Measurements from ENCODE around the gene FAM107B. TPM values are rescaled to one million over a fixed set of nuclear protein-coding genes. Genes with fewer than 3 reads are reported as not detected.

Gene FAM107B
- total RNA-seq, 1 experiment from 2014 or later = 158 TPM

DNA sequence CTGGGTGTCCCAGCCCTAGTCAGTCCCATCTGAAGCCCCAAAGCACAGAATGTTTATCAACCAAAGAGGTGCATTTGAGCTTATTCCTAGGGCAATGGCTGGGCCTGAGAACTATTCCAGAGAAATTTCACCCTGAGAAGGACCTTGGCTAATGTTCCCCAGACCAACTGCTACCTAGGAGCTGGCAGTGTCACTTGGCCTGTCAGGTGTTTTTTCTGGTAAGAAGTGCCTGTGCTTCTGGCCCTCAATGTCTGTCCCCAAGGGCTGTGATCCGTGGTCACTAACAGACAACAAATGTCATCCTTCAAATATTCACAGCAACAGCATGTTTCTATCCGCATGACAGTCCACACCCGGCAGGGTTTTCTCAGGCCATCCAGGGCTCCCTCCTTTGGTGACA lies 234.6 kb downstream of the FAM107B start:
- Histone ChIP-seq H3K79me2 (ENCODE audit: low read length) (peaks cover 81% of the 10 kb centered on the region), H4K20me1 (ENCODE audit: insufficient read depth, low read depth, low read length) (no peaks in the 10 kb centered on the region)

GRCh38 chr10:14539176-14539575 lies 235.5 kb downstream of the FAM107B start:
- peaks cover 81% of the 10 kb centered on the region for H3K79me2 ChIP-seq (ENCODE audit: low read length)

More for the DNA sequence above, 234.6 kb downstream of the FAM107B start:
- H3K4me1 ChIP-seq (ENCODE audit: low read length) = peaks cover 21% of the 10 kb centered on the region
- no peaks in the 10 kb centered on the region for H3K9me3 ChIP-seq (ENCODE audit: low read length)
- no peak overlapping the region for H3K4me2 ChIP-seq (ENCODE audit: low read depth, low read length, poor library complexity, severe bottlenecking)
- H3K27me3 ChIP-seq (ENCODE audit: low read length) = no peaks in the 10 kb centered on the region
- H3K27ac ChIP-seq (ENCODE audit: low read length) = no peak overlapping the region
- H3K36me3 ChIP-seq (ENCODE audit: insufficient read depth, low read length) = peaks cover 5% of the 10 kb centered on the region; the same call in 1 of the 2 replicates
- no peaks in the 10 kb centered on the region for H3K9me2 ChIP-seq (replicated peaks; ENCODE audit: insufficient read depth, low read length)
- DNase-seq = no peak
- no peak overlapping the region for H2AFZ ChIP-seq (ENCODE audit: low read length)
- no peak overlapping the region for H3K9ac ChIP-seq (ENCODE audit: low read length)
- H3K4me3 ChIP-seq (ENCODE audit: low read length) = no peak overlapping the region

GRCh38 chr10:14536241-14537213 lies 238.2 kb downstream of the FAM107B start:
- H3K9ac ChIP-seq (ENCODE audit: low read length) = no peak overlapping the region
- no peaks in the 10 kb centered on the region for H3K4me1 ChIP-seq (ENCODE audit: low read length)
- H3K27ac ChIP-seq (ENCODE audit: low read length) = no peak overlapping the region
- DNase-seq = peak; percentile 78
- no peaks in the 10 kb centered on the region for H3K36me3 ChIP-seq (ENCODE audit: insufficient read depth, low read length)
- H3K9me3 ChIP-seq (ENCODE audit: low read length) = no peaks in the 10 kb centered on the region
- no peaks in the 10 kb centered on the region for H3K27me3 ChIP-seq (ENCODE audit: low read length)
- no peaks in the 10 kb centered on the region for H3K9me2 ChIP-seq (replicated peaks; ENCODE audit: insufficient read depth, low read length)
- H3K4me3 ChIP-seq (ENCODE audit: low read length) = no peak overlapping the region
- peaks cover 85% of the 10 kb centered on the region for H3K79me2 ChIP-seq (ENCODE audit: low read length)
- H2AFZ ChIP-seq (ENCODE audit: low read length) = no peak overlapping the region
- H4K20me1 ChIP-seq (ENCODE audit: insufficient read depth, low read depth, low read length) = no peaks in the 10 kb centered on the region
- no peak overlapping the region for H3K4me2 ChIP-seq (ENCODE audit: low read depth, low read length, poor library complexity, severe bottlenecking)

More at GRCh38 chr10:14539176-14539575, 235.5 kb downstream of the FAM107B start:
- no peaks in the 10 kb centered on the region for H3K9me3 ChIP-seq (ENCODE audit: low read length)
- no peak for DNase-seq
- H3K36me3 ChIP-seq (ENCODE audit: insufficient read depth, low read length) = peaks cover 5% of the 10 kb centered on the region; the same call in 1 of the 2 replicates
- H2AFZ ChIP-seq (ENCODE audit: low read length) = no peak overlapping the region
- H3K9me2 ChIP-seq (replicated peaks; ENCODE audit: insufficient read depth, low read length) = no peaks in the 10 kb centered on the region
- no peak overlapping the region for H3K27ac ChIP-seq (ENCODE audit: low read length)
- H4K20me1 ChIP-seq (ENCODE audit: insufficient read depth, low read depth, low read length) = no peaks in the 10 kb centered on the region
- H3K27me3 ChIP-seq (ENCODE audit: low read length) = no peaks in the 10 kb centered on the region
- peaks cover 12% of the 10 kb centered on the region for H3K4me1 ChIP-seq (ENCODE audit: low read length)
- H3K4me3 ChIP-seq (ENCODE audit: low read length) = no peak overlapping the region
- no peak overlapping the region for H3K9ac ChIP-seq (ENCODE audit: low read length)
- no peak overlapping the region for H3K4me2 ChIP-seq (ENCODE audit: low read depth, low read length, poor library complexity, severe bottlenecking)

DNA sequence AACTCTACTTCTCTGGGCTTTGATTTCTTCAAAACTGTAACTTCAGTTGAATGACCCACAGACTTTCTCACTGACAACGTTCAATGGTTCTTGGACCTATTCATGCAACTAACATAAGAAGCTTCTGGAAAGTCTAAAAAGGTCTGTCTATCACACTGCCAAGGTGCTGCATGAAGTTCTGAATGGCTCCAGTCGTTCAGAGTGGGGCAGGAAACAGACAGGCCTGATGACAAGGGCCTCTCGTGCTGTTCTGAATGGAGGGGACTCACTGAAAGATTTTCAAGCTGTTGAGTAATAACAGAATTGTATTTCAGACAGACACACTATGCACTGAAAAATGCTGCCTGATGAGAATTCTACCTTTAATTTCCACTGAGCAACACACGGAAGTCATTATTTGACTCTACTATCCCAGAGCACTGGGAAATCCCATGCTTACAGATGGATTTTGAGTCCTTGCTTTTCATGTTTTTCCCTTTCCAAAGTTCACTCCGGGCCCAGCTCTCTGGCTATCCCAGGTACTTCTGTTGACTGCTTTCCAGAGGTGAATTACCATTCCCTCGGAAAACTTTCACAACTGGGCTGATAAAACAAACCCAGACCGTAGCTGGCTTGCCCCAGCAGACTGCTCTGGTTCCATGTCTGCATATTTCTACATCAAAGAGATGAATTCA lies 239.1 kb downstream of the FAM107B start:
- H3K36me3 ChIP-seq (ENCODE audit: insufficient read depth, low read length) = no peaks in the 10 kb centered on the region

GRCh38 chr10:14534152-14534551 lies 240.5 kb downstream of the FAM107B start:
- Histone ChIP-seq H3K9ac (ENCODE audit: low read length) (no peak overlapping the region), H3K4me1 (ENCODE audit: low read length) (no peaks in the 10 kb centered on the region), H3K4me3 (ENCODE audit: low read length) (no peak overlapping the region), H3K9me3 (ENCODE audit: low read length) (no peaks in the 10 kb centered on the region), H2AFZ (ENCODE audit: low read length) (no peak overlapping the region), H3K27ac (ENCODE audit: low read length) (no peak overlapping the region), H4K20me1 (ENCODE audit: insufficient read depth, low read depth, low read length) (no peaks in the 10 kb centered on the region), H3K79me2 (ENCODE audit: low read length) (peaks cover 83% of the 10 kb centered on the region), H3K36me3 (ENCODE audit: insufficient read depth, low read length) (peaks cover 7% of the 10 kb centered on the region; the same call in 1 of the 2 replicates), H3K27me3 (ENCODE audit: low read length) (no peaks in the 10 kb centered on the region), H3K4me2 (ENCODE audit: low read depth, low read length, poor library complexity, severe bottlenecking) (no peak overlapping the region), H3K9me2 (replicated peaks; ENCODE audit: insufficient read depth, low read length) (no peaks in the 10 kb centered on the region)
- DNase-seq = no peak

More for the DNA sequence above, 239.1 kb downstream of the FAM107B start:
- no peak for DNase-seq
- Histone ChIP-seq H3K9ac (ENCODE audit: low read length) (no peak overlapping the region), H4K20me1 (ENCODE audit: insufficient read depth, low read depth, low read length) (no peaks in the 10 kb centered on the region), H3K27me3 (ENCODE audit: low read length) (no peaks in the 10 kb centered on the region), H3K79me2 (ENCODE audit: low read length) (peaks cover 85% of the 10 kb centered on the region), H3K4me3 (ENCODE audit: low read length) (no peak overlapping the region), H2AFZ (ENCODE audit: low read length) (no peak overlapping the region), H3K4me2 (ENCODE audit: low read depth, low read length, poor library complexity, severe bottlenecking) (no peak overlapping the region), H3K27ac (ENCODE audit: low read length) (no peak overlapping the region), H3K4me1 (ENCODE audit: low read length) (no peaks in the 10 kb centered on the region), H3K9me3 (ENCODE audit: low read length) (no peaks in the 10 kb centered on the region), H3K9me2 (replicated peaks; ENCODE audit: insufficient read depth, low read length) (no peaks in the 10 kb centered on the region)

GRCh38 chr10:14533295-14533694 lies 241.4 kb downstream of the FAM107B start:
- Histone ChIP-seq H3K27ac (ENCODE audit: low read length) (no peak overlapping the region), H3K4me2 (ENCODE audit: low read depth, low read length, poor library complexity, severe bottlenecking) (no peak overlapping the region), H4K20me1 (ENCODE audit: insufficient read depth, low read depth, low read length) (no peaks in the 10 kb centered on the region), H3K36me3 (ENCODE audit: insufficient read depth, low read length) (peaks cover 12% of the 10 kb centered on the region; the same call in 1 of the 2 replicates), H3K4me3 (ENCODE audit: low read length) (no peak overlapping the region), H3K9me2 (replicated peaks; ENCODE audit: insufficient read depth, low read length) (no peaks in the 10 kb centered on the region), H3K27me3 (ENCODE audit: low read length) (no peaks in the 10 kb centered on the region), H3K9me3 (ENCODE audit: low read length) (no peaks in the 10 kb centered on the region), H3K4me1 (ENCODE audit: low read length) (no peaks in the 10 kb centered on the region), H3K9ac (ENCODE audit: low read length) (no peak overlapping the region), H2AFZ (ENCODE audit: low read length) (no peak overlapping the region), H3K79me2 (ENCODE audit: low read length) (peaks cover 85% of the 10 kb centered on the region)
- no peak for DNase-seq

DNA sequence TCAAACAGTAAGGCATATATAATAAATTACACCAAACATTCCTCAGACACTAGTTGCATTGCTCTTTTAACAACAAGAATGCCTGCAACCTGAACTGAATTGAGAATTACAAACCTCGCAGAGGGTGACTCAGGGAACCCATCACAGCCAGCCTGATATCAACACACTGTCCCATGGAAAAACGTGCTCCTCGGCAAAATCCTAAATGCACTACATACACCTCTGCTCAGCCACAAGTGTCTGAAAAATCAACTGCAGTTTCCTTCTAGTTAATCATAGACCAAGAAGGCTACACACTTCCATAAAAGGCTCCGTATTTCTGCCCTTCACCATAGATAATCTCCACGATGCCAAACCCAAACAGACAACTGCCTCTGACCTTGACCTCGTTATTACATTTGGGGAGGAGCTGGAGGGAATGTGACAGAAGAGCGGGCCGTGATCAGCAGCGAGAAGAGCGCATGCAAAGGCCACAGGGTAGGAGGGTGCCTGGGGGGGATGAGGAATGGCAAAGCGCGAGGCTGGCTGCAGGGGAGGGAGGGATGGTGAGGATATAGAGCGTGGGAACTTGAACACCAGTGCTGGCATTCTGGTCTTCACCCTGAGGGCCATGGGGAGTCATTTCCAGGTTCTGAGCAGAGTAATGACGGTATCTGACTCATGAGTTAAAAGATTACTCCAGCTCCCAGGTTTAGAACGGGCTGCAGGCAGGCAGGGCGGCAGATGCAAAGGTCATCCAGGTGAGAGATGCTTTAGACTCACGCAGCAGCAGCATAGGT lies 242.0 kb downstream of the FAM107B start:
- Histone ChIP-seq H3K27ac (ENCODE audit: low read length) (no peak overlapping the region), H3K4me1 (ENCODE audit: low read length) (no peaks in the 10 kb centered on the region), H3K36me3 (ENCODE audit: insufficient read depth, low read length) (peaks cover 15% of the 10 kb centered on the region; the same call in 1 of the 2 replicates), H3K4me3 (ENCODE audit: low read length) (no peak overlapping the region), H3K27me3 (ENCODE audit: low read length) (no peaks in the 10 kb centered on the region), H3K9me2 (replicated peaks; ENCODE audit: insufficient read depth, low read length) (no peaks in the 10 kb centered on the region), H2AFZ (ENCODE audit: low read length) (no peak overlapping the region), H4K20me1 (ENCODE audit: insufficient read depth, low read depth, low read length) (no peaks in the 10 kb centered on the region), H3K79me2 (ENCODE audit: low read length) (peaks cover 81% of the 10 kb centered on the region), H3K9ac (ENCODE audit: low read length) (no peak overlapping the region), H3K9me3 (ENCODE audit: low read length) (no peaks in the 10 kb centered on the region), H3K4me2 (ENCODE audit: low read depth, low read length, poor library complexity, severe bottlenecking) (no peak overlapping the region)
- DNase-seq = no peak

Data from Karpas-422 (cell line).